DMS79 (cell line): Measurements from ENCODE around the gene EBP.
"Not testable (repeated sequence)": the region's sequence is repeated elsewhere in the genome, so short reads cannot be mapped to it uniquely, and the experiment has no call there.

Experiments used
- DNase-seq: peaks from one replicate; lab custom pipeline; 2025; lab: John Stamatoyannopoulos, UW

Gene EBP

DNA sequence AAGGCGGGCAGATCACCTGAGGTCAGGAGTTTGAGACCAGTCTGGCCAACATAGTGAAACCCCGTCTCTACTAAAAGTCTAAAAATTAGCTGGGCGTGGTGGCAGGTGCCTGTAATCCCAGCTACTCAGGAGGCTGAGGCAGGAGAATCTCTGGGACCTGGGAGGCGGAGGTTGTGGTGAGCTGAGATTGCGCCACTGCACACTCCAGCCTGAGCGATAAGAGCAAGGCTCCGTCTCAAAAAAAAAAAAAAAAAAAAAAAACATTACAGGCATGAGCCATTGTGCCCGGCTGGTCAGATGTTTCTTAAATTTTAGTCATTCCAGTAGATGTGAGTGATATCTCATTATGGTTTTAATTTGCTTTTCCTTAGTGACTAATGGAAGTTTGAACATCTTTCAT lies 4.2 kb downstream of the EBP start:
- not testable (repeated sequence) for DNase-seq

DNA sequence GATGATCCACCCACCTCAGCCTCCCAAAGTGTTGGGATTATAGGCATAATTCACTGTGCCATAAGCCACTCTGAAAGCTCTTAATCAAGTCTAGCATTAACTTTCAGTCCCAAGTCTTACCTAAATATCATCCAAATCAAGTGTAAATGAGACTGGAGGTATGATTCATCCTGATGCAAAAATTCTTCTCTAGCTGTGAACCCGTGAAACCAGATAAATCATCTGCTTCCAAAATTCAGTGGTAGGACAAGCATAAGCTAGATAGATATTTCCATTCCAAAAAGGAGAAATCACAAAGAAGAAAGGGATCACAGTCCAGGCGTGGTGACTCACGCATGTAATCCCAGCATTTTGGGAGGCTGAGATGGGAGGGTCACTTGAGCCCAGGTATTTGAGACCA lies 9.1 kb downstream of the EBP start:
- no peak for DNase-seq

GRCh38 chrX:48531358-48531959 lies 9.9 kb downstream of the EBP start:
- no peak for DNase-seq

DNA sequence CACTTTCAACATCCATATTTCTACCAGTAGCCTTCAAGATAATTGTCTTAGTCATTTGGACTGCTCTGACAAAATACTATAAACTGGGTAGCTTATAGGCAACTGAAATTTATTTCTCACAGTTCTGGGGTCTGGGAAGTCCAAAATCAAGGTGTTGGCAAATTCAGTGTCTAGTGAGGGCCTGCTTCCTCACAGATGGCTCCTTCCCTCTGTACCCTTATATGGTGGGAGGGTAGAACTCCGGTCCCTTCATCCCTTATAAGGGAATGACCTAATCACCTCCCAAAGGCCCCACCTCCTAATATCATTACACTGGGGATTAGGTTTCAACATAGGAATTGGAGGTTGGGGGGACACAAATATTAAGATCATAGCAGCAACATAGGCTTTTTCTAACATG lies 10.6 kb downstream of the EBP start:
- no peak for DNase-seq

GRCh38 chrX:48533165-48533564 lies 11.6 kb downstream of the EBP start:
- DNase-seq = no peak

DNA sequence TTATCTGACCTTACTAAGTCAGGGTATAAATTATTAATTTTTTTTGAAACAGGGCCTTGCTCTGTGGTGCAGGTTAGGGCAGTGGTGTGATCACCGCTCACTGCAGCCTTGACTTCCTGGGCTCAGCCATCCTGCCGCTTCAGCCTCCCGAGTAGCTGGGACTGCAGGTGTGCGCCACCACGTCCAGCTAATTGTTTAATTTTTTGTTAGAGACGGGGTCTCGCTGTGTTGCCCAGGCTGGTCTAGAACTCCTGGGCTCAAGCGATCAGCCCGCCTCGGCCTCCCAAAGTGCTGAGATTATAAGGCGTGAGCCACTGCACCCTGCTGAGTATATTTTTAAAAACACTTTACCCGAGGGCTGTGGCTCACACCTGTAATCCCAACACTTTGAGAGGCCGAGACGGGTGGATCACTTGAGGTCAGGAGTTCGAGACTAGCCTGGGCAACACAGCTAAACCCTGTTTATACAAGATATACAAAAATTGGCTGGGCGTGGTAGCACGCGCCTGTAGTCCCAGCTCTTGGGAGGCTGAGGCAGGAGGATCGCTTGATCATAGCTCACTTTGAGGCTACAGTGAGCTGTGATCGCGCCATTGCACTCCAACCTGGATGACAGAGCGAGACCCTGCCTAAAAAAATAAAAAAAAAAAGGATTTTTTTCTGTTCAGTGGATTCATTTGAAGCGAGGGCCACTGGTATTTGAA lies 17.2 kb downstream of the EBP start:
- DNase-seq = no peak

DNA sequence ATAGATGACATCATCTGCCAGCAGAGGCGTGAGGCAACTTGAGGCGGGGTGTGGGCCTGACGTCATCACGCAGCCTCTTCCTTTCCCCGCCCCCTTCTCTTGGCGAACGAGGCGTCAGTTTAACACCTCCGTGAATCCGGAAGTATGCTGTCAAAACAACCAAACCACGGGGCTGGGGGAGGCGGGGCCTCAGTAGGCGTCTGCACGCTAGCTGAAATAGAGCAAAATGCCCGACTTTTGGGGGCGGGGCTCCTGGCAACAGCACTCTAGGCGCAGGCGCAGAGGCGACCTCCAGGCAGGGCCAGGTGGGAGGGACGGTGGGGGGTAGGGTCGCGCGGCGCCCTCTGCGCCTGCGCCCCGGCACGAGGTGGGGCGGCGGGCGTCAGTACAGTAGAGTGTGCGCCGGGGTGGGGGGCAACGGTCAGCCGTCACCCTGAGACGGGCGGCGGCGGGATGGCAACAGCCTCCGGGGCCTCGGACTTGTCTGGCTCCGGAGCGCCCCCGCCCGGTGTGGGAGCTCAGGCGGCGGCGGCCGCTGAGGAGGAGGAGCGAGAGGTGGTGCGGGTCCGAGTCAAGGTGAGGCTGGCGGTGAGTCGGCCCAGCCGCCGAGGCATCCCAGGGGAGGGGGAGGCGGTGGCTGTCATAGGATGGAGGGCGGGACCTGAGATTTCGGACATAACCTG lies 17.9 kb downstream of the EBP start, which contains the start of gene TBC1D25:
TSS of gene TBC1D25 (plus strand) at position 370 of the 683 bp plus-strand sequence. CDS start at position 454, 84 bp downstream.
- peak; percentile 87 for DNase-seq

GRCh38 chrX:48540028-48540375 lies 18.4 kb downstream of the EBP start:
- peak; percentile 18 for DNase-seq

- no peak for DNase-seq
Observed at GRCh38 chrX:48540480-48540879, 18.9 kb downstream of the EBP start.

- no peak for DNase-seq
Observed at GRCh38 chrX:48541140-48541814, 19.7 kb downstream of the EBP start.

DNA sequence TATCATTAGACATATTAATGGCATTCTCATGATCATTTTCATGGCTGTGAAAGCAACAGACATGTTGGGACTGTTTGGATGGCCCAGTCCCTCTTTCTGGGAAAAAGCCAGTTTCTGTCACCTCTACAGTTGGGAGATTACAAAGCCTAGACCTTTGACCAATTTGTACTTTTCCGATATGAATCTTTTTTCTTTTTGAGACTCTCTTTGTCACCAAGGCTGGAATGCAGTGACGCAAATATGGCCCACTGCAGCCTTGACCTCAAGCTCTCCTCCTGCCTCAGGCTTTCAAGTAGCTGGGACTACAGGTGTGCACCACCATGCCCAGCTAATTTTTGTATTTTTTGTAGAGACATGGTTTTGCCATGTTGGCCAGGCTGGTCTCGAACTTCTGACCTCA lies 27.3 kb downstream of the EBP start:
- DNase-seq = no peak

GRCh38 chrX:48555731-48556325 lies 34.2 kb downstream of the EBP start:
- DNase-seq = not testable (repeated sequence)

DNA sequence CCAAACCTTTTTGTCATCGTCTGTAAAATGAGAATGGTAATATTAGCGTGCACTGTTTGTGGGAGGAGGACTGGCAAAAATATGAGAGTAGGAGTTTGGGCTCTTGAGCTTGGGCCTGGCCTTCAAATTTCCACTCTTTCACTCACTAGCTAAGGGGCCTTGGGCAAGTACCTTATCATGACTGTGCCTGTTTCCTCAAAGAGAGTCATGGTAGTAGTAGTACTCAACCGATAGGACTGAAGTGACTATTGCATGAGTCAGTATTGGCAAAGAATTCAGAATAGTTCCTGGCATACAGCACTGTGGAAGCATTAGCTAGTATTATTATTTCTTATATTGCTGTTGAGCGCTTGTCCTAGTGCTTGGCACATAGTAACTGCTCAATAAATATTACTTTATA lies 36.7 kb downstream of the EBP start:
- DNase-seq = no peak

GRCh38 chrX:48559636-48560035 lies 38.0 kb downstream of the EBP start:
- DNase-seq = no peak

DNA sequence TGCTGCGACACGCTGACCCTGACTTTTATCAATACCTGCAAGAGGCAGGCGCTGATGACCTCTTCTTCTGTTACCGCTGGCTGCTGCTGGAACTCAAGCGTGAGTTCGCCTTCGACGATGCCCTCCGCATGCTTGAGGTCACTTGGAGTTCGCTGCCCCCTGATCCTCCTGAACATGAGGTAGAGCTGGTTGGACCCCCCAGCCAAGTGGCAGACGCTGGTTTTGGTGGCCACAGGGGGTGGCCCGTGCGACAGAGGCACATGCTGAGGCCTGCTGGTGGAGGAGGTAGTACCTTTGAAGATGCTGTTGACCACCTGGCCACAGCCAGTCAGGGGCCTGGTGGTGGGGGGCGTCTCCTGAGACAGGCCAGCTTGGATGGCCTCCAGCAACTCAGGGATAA lies 38.4 kb downstream of the EBP start:
- DNase-seq = no peak

DNA sequence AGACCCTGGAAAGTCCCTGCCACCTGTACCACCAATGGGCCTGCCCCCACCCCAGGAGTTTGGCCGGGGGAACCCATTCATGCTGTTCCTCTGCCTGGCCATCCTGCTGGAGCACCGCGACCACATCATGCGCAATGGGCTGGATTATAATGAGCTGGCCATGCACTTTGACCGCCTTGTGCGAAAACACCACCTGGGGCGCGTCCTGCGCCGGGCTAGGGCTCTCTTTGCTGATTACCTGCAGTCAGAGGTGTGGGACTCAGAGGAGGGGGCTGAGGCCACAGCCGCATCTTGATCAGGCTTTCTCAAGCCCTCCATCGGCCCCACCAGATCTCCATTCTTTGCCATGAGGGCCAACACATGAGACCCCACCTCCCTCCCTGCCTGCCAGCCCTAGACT lies 39.1 kb downstream of the EBP start:
- no peak for DNase-seq

GRCh38 chrX:48569958-48570357 lies 48.4 kb downstream of the EBP start:
- DNase-seq = no peak

DNA sequence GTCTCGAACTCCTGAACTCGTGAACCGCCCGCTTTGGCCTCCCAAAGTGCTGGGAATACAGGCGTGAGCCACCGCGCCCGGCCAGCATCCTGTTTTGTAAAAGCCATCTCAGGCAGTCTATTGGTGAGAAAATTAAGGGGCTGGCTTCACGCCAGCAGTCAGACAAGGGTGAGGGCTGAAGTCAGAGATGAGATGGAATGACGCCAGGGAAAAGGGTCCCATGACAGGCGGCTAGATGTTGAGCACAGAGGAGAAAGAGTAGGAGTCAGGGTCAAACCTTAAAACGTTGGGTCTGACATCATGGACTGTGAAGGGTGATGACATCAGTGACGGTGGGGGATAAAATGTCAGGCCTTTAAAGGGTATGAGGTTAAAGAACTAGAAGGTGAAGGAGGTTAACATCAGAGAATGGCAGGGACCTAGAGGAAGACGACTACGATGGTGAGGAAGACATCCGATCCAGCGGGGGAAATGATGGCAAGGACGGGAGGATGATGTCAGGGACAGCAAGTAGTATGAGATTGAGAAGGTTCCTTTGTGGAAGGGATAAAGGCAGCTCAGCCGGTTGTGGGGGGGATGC lies 52.2 kb downstream of the EBP start:
- DNase-seq = peak; percentile 67

- peak; percentile 81 for DNase-seq
Observed at GRCh38 chrX:48574270-48575266, 53.0 kb downstream of the EBP start, which contains the start of gene RBM3. RBM3 (plus strand) TSS chrX:48574484; CDS start chrX:48575181, 697 bp downstream.

DNA sequence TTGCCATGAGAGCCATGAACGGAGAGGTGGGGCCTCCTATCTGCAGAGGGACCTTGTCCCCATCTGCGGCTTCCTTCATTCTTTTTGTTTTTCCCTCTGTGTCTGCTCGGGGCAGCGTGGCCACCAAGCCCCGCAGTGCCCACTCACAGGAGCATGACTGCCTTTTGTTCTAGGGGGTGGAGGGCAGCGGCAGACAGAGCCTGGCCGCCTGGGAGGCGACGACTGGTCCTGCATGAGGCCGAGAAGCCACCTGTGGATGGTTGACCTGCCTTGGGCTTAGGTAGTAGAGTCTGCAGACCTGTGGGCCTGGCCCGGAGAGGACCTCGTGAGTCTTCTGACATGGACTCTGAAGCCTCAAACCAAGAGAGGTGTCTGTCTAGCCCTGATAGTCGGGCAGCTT lies 54.0 kb downstream of the EBP start:
- no peak for DNase-seq

GRCh38 chrX:48576108-48576507 lies 54.5 kb downstream of the EBP start:
- DNase-seq = no peak
